Left renal cortex interstitium (tissue), 4 donors: ENCODE results near the gene GPR85. TPM values are rescaled to one million over a fixed set of nuclear protein-coding genes. Genes with fewer than 3 reads are reported as not detected.
"Not testable (repeated sequence)": the region's sequence is repeated elsewhere in the genome, so short reads cannot be mapped to it uniquely, and the experiment has no call there.

Source experiments
- DNase-seq, 4 donors: peaks; one replicate each; pipeline ENCODE4 v3.0.0-alpha.2; 2013; ENCODE audit warnings: low read depth in 4 of 4, low spot score in 2 of 4, missing footprints in 1 of 4
- polyA plus RNA-seq, 4 donors: library from polyadenylated mRNA; unstranded; fragments of 120-200 nt; gene quantifications; one replicate each; pipeline ENCODE4 v1.2.1, GENCODE V29; 2013; ENCODE audit not compliant: insufficient read length in 4 of 4

Gene GPR85
- polyA plus RNA-seq, 4 donors, result 0.94 to 1.7 (median 0.99) TPM

- DNase-seq, result no peak
Measured at GRCh38 chr7:113084496-113085172, 2.0 kb downstream of the GPR85 start.

- DNase-seq, result no peak
Measured at GRCh38 chr7:113083816-113084495, 2.7 kb downstream of the GPR85 start.

GRCh38 chr7:113083132-113083815 is 3.4 kb downstream of the GPR85 start:
- DNase-seq, result no peak

- DNase-seq, result no peak
Measured at GRCh38 chr7:113078331-113078730, 8.3 kb downstream of the GPR85 start.

GRCh38 chr7:113076703-113077102 is 9.9 kb downstream of the GPR85 start:
- no peak for DNase-seq

- DNase-seq, result no peak
Measured at GRCh38 chr7:113071465-113071864, 15.2 kb downstream of the GPR85 start.

GRCh38 chr7:113062499-113062898 is 24.1 kb downstream of the GPR85 start:
- no peak for DNase-seq

GRCh38 chr7:113060100-113060499 is 26.5 kb downstream of the GPR85 start:
- DNase-seq, result no peak

- no peak for DNase-seq
Measured at GRCh38 chr7:113054938-113055337, 31.7 kb downstream of the GPR85 start.

- not testable (repeated sequence) for DNase-seq
Measured at GRCh38 chr7:113054272-113054671, 32.4 kb downstream of the GPR85 start.

GRCh38 chr7:113049221-113049620 is 37.4 kb downstream of the GPR85 start:
- DNase-seq, result not testable (repeated sequence)

GRCh38 chr7:113046453-113046852 is 40.2 kb downstream of the GPR85 start:
- DNase-seq, result no peak

- DNase-seq, result no peak
Measured at GRCh38 chr7:113045379-113045778, 41.2 kb downstream of the GPR85 start.

GRCh38 chr7:113044394-113044793 is 42.2 kb downstream of the GPR85 start:
- DNase-seq, result no peak

- DNase-seq, result no peak
Measured at GRCh38 chr7:113040849-113041248, 45.8 kb downstream of the GPR85 start.

- DNase-seq, result no peak
Measured at GRCh38 chr7:113033959-113034358, 52.7 kb downstream of the GPR85 start.

Other genes with a start within 250 kb of the GPR85 start
- gene SMIM30, start 31.7 kb upstream of the GPR85 start, polyA plus RNA-seq, result 100 to 1,000 TPM in 1 of 4 donors, 10 to 100 TPM in 3; 70.5 to 111 (median 87.3) TPM